HepG2 (cell line): ENCODE results near the gene ICAM5. TPM values are rescaled to one million over a fixed set of nuclear protein-coding genes. Genes with fewer than 3 reads are reported as not detected.

Experiments used
- ATAC-seq: fragments of 200-7000 bp; cut with Tn5 transposase; 3 replicates; pipeline ENCODE4 v1.9.1; 2020; ENCODE audit warnings: mild to moderate bottlenecking, moderate library complexity
- BruUV-seq: library from RNA; stranded (reverse); fragments of 400-500 nt; replicated peaks from 2 replicates; lab custom pipeline; 2021; lab: Mats Ljungman, UMichigan
- CTCF ChIA-PET: fragments of 300-600 bp; formaldehyde crosslinking; extraction: SDS; loops from one replicate; lab custom pipeline; 2021; ENCODE audit warnings: low total read pairs, inconsistent platforms, low intra/inter-chr PET ratio; lab: Yijun Ruan, JAX
- POLR2A ChIA-PET: fragments of 350-600 bp; sonication (Branson Sonifier 250); formaldehyde crosslinking; loops from one replicate; lab custom pipeline; 2020; ENCODE audit warnings: antibody characterized with exemption, inconsistent platforms; lab: Yijun Ruan, JAX
- DNase-seq: peaks from one replicate; pipeline ENCODE4 v3.0.0-alpha.2; 2015; ENCODE audit warnings: low spot score
- FAIRE-seq: peaks from 3 replicates; lab custom pipeline; 2011; peaks lifted over from hg19 to GRCh38; lab: Jason Lieb, UNC
- H2AFZ ChIP-seq: one replicate; pipeline ENCODE4 v1.6.1; 2011; ENCODE audit warnings: low read length, inconsistent platforms
- H3K27ac ChIP-seq: fragments of 300-600 bp; 3 replicates; pipeline ENCODE4 v1.8.0; 2011; ENCODE audit warnings: mixed run types, mild to moderate bottlenecking, mixed read lengths, low read length, inconsistent platforms; ENCODE audit not compliant: insufficient read depth; ENCODE audit errors: extremely low read length
- H3K27me3 ChIP-seq, 2 experiments: fragments of 200-600 bp in 1 of 2; 2 replicates in 1 of 2; 3 replicates in 1 of 2; pipeline versions ENCODE4 v1.6.0 to v1.8.0; 2011; ENCODE audit warnings: low read length in 2 of 2, mild to moderate bottlenecking in 2 of 2, moderate library complexity in 2 of 2, inconsistent platforms in 1 of 2; ENCODE audit not compliant: insufficient read depth in 2 of 2, control insufficient read depth in 1 of 2
- H3K36me3 ChIP-seq, 2 experiments: fragments of 200-600 bp in 1 of 2; replicated peaks in 1 of 2; 2 replicates in 1 of 2; 3 replicates in 1 of 2; pipeline versions ENCODE4 v1.5.1 to v1.8.0; 2011; ENCODE audit warnings: low read length in 2 of 2, inconsistent platforms in 1 of 2; ENCODE audit not compliant: insufficient read depth in 2 of 2, control insufficient read depth in 1 of 2
- H3K4me1 ChIP-seq: 2 replicates; pipeline ENCODE4 v1.5.1; 2012; ENCODE audit warnings: low read length, inconsistent platforms; ENCODE audit not compliant: insufficient read depth
- H3K4me2 ChIP-seq: 2 replicates; pipeline ENCODE4 v1.6.0; 2011; ENCODE audit warnings: low read depth, low read length, inconsistent platforms
- H3K4me3 ChIP-seq, 3 experiments: fragments of 200-600 bp in 1 of 3; sonication (generic), shearing (Covaris generic) in 1 of 3; replicated peaks in 1 of 3; 2 replicates each; pipeline ENCODE4 v1.5.1; 2011 to 2016; ENCODE audit warnings: low read length in 3 of 3, inconsistent platforms in 2 of 3, low read depth in 2 of 3, mild to moderate bottlenecking in 2 of 3, control low read depth in 1 of 3, mixed read lengths in 1 of 3; ENCODE audit not compliant: insufficient read depth in 1 of 3
- H3K79me2 ChIP-seq: one replicate; pipeline ENCODE4 v1.6.1; 2011; ENCODE audit warnings: low read length, inconsistent platforms; ENCODE audit not compliant: insufficient read depth
- H3K9ac ChIP-seq: 2 replicates; pipeline ENCODE4 v1.6.0; 2011; ENCODE audit warnings: mild to moderate bottlenecking, low read depth, low read length, inconsistent platforms; ENCODE audit not compliant: insufficient read depth
- H3K9me3 ChIP-seq: 2 replicates; pipeline ENCODE4 v1.5.1; 2012; ENCODE audit warnings: mild to moderate bottlenecking, low read length
- H4K20me1 ChIP-seq: 2 replicates; pipeline ENCODE4 v1.6.0; 2011; ENCODE audit warnings: inconsistent platforms, mild to moderate bottlenecking, low read length, moderate library complexity; ENCODE audit not compliant: insufficient read depth
- AGO2 ChIP-seq: fragments of 200-400 bp; formaldehyde crosslinking; optimal IDR thresholded peaks from 2 replicates; pipeline ENCODE3; 2017; ENCODE audit warnings: mild to moderate bottlenecking, low read depth, low read length, moderate library complexity
- DDIT3 ChIP-seq: sonication (generic); formaldehyde crosslinking; IDR thresholded peaks from 2 replicates; pipeline ENCODE4 v1.4.0; 2020; ENCODE audit warnings: mild to moderate bottlenecking, missing genetic modification reagents
- E2F2 ChIP-seq: sonication (generic); formaldehyde crosslinking; IDR thresholded peaks from 2 replicates; pipeline ENCODE4 v1.4.0; 2020; ENCODE audit warnings: missing genetic modification reagents, borderline replicate concordance
- FOXC1 ChIP-seq: sonication (generic); formaldehyde crosslinking; IDR thresholded peaks from 2 replicates; pipeline ENCODE4 v1.8.0; 2022; ENCODE audit warnings: mild to moderate bottlenecking, missing genetic modification reagents, borderline replicate concordance
- HMG20A ChIP-seq: IDR thresholded peaks from 2 replicates; pipeline ENCODE4 v1.6.1; 2016; ENCODE audit warnings: borderline replicate concordance
- KDM5B ChIP-seq: sonication (generic); formaldehyde crosslinking; IDR thresholded peaks from 2 replicates; pipeline ENCODE4 v1.4.0; 2020; ENCODE audit warnings: missing genetic modification reagents, mild to moderate bottlenecking, borderline replicate concordance
- NR2F6 ChIP-seq, 2 experiments: IDR thresholded peaks; 2 replicates each; pipeline ENCODE4 v1.6.1; 2016; ENCODE audit warnings: antibody characterized with exemption in 1 of 2, mild to moderate bottlenecking in 1 of 2
- PAXIP1 ChIP-seq: sonication (generic); formaldehyde crosslinking; conservative IDR thresholded peaks from 2 replicates; pipeline ENCODE4 v1.4.0; 2020; ENCODE audit warnings: mild to moderate bottlenecking, missing genetic modification reagents, moderate library complexity
- RBAK ChIP-seq: sonication (generic); formaldehyde crosslinking; IDR thresholded peaks from 2 replicates; pipeline ENCODE4 v1.5.1; 2020; ENCODE audit warnings: mild to moderate bottlenecking, missing genetic modification reagents
- SETDB1 ChIP-seq: sonication (generic); formaldehyde crosslinking; IDR thresholded peaks from 2 replicates; pipeline ENCODE4 v1.5.1; 2020; ENCODE audit warnings: missing genetic modification reagents, mild to moderate bottlenecking, borderline replicate concordance
- SNAI1 ChIP-seq: sonication (generic); formaldehyde crosslinking; IDR thresholded peaks from 2 replicates; pipeline ENCODE4 v1.5.0; 2020; ENCODE audit warnings: mild to moderate bottlenecking, missing genetic modification reagents, borderline replicate concordance
- ZEB1 ChIP-seq: IDR thresholded peaks from 2 replicates; pipeline ENCODE4 v1.6.1; 2012; ENCODE audit warnings: mild to moderate bottlenecking, low read depth, inconsistent platforms; ENCODE audit not compliant: insufficient replicate concordance
- ZFP37 ChIP-seq: sonication (generic); formaldehyde crosslinking; IDR thresholded peaks from 2 replicates; pipeline ENCODE4 v1.4.0; 2020; ENCODE audit warnings: missing genetic modification reagents, borderline replicate concordance
- ZNF10 ChIP-seq: sonication (generic); formaldehyde crosslinking; IDR thresholded peaks from 2 replicates; pipeline ENCODE4 v1.4.0; 2020; ENCODE audit warnings: mild to moderate bottlenecking, low read depth, missing genetic modification reagents, borderline replicate concordance
- ZNF547 ChIP-seq: sonication (generic); formaldehyde crosslinking; IDR thresholded peaks from 2 replicates; pipeline ENCODE4 v1.5.1; 2020; ENCODE audit warnings: mild to moderate bottlenecking, missing genetic modification reagents
- ZNF556 ChIP-seq: sonication (generic); formaldehyde crosslinking; IDR thresholded peaks from 2 replicates; pipeline ENCODE4 v1.4.0; 2020; ENCODE audit warnings: mild to moderate bottlenecking, missing genetic modification reagents, borderline replicate concordance
- ZNF776 ChIP-seq: sonication (generic); formaldehyde crosslinking; IDR thresholded peaks from 2 replicates; pipeline ENCODE4 v1.4.0; 2020; ENCODE audit warnings: mild to moderate bottlenecking, missing genetic modification reagents
- WGBS: methylation state at CpG from one replicate; pipeline ENCODE4 v1.1.6; 2017; ENCODE audit warnings: low lambda C conversion rate; 5-methylcytosine and 5-hydroxymethylcytosine counted together
- in situ Hi-C: cut with HindIII; loops from 2 replicates; pipeline ENCODE4 v1.10.0; 2017; ENCODE audit warnings: low pct_unique_long_range_greater_than_20kb; ENCODE audit not compliant: extremely low pct_ligation_motif_present
- intact Hi-C: fragments of 100-400 bp; cut with micrococcal nuclease; formaldehyde crosslinking; loops from one replicate; pipeline ENCODE4 v1.10.0; 2022; ENCODE audit not compliant: unreplicated experiment
- polyA plus RNA-seq, 8 experiments: library from polyadenylated mRNA; depleted of rRNA in 3 of 8; stranded (reverse) in 7 of 8; unstranded in 1 of 8; fragments of >200 nt; fragmentation: Illumina TruSeq in 4 of 8; extraction: Trizol in 4 of 8; gene quantifications; 2 replicates each; pipeline versions ENCODE4 v1.2.1 to v1.2.3, GENCODE V29; 2011 to 2016; ENCODE audit warnings: low read depth in 4 of 8, missing spikeins in 1 of 8, mixed read lengths in 1 of 8; ENCODE audit not compliant: insufficient read depth in 1 of 8
- total RNA-seq, 5 experiments: library from RNA; depleted of rRNA; stranded (reverse); fragments of >200 nt; fragmentation: Illumina TruSeq; extraction: Trizol; gene quantifications; 2 replicates each; pipeline ENCODE4 v1.2.3, GENCODE V29; 2016; ENCODE audit warnings: low read depth in 1 of 5

Gene ICAM5
- total and polyA plus RNA-seq, 2 of the 13 experiments (the other 11 are each of a cell fraction or from before 2014, with no cell fraction given): 0.46 to 1.6 TPM

- no peak for TF ChIP-seq PAXIP1 (CRISPR knock-in tag)
- no peak for TF ChIP-seq SETDB1
- no peak for TF ChIP-seq ZNF10
- no peak for TF ChIP-seq KDM5B
- no peak for TF ChIP-seq ZNF776 (CRISPR knock-in tag)
These were observed 10.1 kb downstream of the ICAM5 start (continued) for GRCh38 chr19:10299545-10300458.

- no TSS peak for BruUV-seq
- intact Hi-C loops (no loop called here), in situ Hi-C loops (no loop called here)
- H3K9ac ChIP-seq: no peak overlapping the region
- H4K20me1 ChIP-seq: no peaks in the 10 kb centered on the region
- no peaks in the 10 kb centered on the region for H3K9me3 ChIP-seq
- no peak for DNase-seq
- no peak overlapping the region for H3K27ac ChIP-seq
- H3K27me3 ChIP-seq: no peaks in the 10 kb centered on the region
- FAIRE-seq: no peak
- H3K36me3 ChIP-seq: peaks cover 0 to 4% of the 10 kb centered on the region in 2 experiments; a peak in 1 of 5 replicates
- H3K4me1 ChIP-seq: peaks cover 10% of the 10 kb centered on the region
- ChIA-PET CTCF (no interaction called here), POLR2A (no interaction called here)
- WGBS: 95% methylated on average over 5 of the region's 17 CpGs
- no peak overlapping the region for H2AFZ ChIP-seq
- H3K79me2 ChIP-seq: no peaks in the 10 kb centered on the region
- no peak overlapping the region for H3K4me2 ChIP-seq
- no peak overlapping the region for H3K4me3 ChIP-seq
- no peak for ATAC-seq
- no peak for TF ChIP-seq SNAI1
- no peak for TF ChIP-seq RBAK (CRISPR knock-in tag)
- no peak for TF ChIP-seq AGO2
- TF ChIP-seq HMG20A (CRISPR knock-in tag): no peak
- no peak for TF ChIP-seq ZEB1
- TF ChIP-seq ZFP37 (CRISPR knock-in tag): no peak
- no peak for TF ChIP-seq DDIT3 (CRISPR knock-in tag)
- TF ChIP-seq NR2F6 (IDR thresholded peaks at IDR 0.05): peak; percentile 33; the same call in 1 of the 2 replicates
- no peak for TF ChIP-seq NR2F6 (CRISPR knock-in tag; IDR thresholded peaks at IDR 0.05)
- TF ChIP-seq ZNF547 (CRISPR knock-in tag): no peak
- no peak for TF ChIP-seq FOXC1 (CRISPR knock-in tag)
- TF ChIP-seq ZNF556 (CRISPR knock-in tag): no peak
- no peak for TF ChIP-seq E2F2 (CRISPR knock-in tag)
These were observed 15.5 kb downstream of the ICAM5 start for GRCh38 chr19:10305139-10305806.
